H1 (cell line): ENCODE results near the gene PPIB.

Experiments used
- EZH2 ChIP-seq: fragments of 200-600 bp; sonication (generic); IDR thresholded peaks from 2 replicates; pipeline ENCODE4 v1.7.1; 2012; ENCODE audit warnings: low read depth, mild to moderate bottlenecking, moderate library complexity, low read length, inconsistent platforms; ENCODE audit not compliant: severe bottlenecking
- POLR2A ChIP-seq, 2 experiments: IDR thresholded peaks; 1 replicate in 1 of 2; 2 replicates in 1 of 2; pipeline ENCODE4 v1.6.1; 2011; ENCODE audit warnings: low read depth in 2 of 2, low read length in 2 of 2, mild to moderate bottlenecking in 2 of 2; ENCODE audit errors: control extremely low read depth in 1 of 2

DNA sequence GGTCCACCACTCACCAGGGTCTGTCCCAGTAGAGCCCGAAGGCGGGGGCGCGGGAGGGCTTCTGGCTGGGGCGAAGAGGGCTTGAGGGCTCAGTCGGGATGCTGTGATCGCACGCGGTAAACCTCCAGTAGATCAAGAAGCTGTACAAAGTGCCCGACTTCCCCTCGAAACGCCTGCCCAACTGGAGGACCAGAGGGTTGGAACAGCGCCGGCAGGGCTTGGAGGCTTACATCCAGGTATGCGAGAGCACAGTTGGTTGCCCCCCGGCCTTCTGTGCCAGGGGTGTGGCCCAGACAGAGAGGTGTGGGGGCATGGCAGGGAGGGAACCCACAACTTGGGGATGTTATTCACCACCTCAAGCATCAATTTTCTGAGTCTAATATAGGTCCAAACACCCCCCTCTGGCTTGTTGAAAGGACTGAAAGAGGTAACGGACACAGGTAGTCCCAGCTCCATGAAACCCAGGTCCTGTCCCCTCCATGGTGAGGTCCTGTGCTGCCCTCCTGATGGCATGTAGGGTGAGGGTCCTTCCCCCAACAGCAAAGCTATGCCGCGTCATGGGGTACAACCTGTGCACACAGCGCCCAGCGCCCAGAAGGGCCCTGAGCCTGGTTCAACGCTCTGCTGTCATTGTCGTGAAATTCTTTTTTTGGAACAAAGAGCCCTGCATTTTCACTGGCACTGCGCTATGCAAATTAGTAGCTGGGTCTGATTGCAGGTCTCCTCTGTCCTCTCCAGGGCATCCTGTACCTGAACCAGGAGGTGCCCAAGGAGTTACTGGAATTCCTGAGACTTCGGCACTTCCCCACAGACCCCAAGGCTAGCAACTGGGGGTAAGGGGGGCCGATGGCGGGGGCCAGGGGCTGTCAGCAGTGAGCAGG, 10.1 kb downstream of the PPIB start:
- TF ChIP-seq EZH2 (no peak), POLR2A (IDR thresholded peaks at IDR 0.05; ENCODE audit: control extremely low read depth in 1 of 2, low read depth in 2 of 2, low read length in 2 of 2) (no peak)
